Pons (tissue), 1 donor: ENCODE measurements around the gene CDK2.
"Not testable (repeated sequence)": the region's sequence is repeated elsewhere in the genome, so short reads cannot be mapped to it uniquely, and the experiment has no call there.

Source experiments
- DNase-seq: peaks from one replicate; pipeline ENCODE4 v3.0.0-alpha.2; 2016; ENCODE audit warnings: low spot score

Gene CDK2

DNA sequence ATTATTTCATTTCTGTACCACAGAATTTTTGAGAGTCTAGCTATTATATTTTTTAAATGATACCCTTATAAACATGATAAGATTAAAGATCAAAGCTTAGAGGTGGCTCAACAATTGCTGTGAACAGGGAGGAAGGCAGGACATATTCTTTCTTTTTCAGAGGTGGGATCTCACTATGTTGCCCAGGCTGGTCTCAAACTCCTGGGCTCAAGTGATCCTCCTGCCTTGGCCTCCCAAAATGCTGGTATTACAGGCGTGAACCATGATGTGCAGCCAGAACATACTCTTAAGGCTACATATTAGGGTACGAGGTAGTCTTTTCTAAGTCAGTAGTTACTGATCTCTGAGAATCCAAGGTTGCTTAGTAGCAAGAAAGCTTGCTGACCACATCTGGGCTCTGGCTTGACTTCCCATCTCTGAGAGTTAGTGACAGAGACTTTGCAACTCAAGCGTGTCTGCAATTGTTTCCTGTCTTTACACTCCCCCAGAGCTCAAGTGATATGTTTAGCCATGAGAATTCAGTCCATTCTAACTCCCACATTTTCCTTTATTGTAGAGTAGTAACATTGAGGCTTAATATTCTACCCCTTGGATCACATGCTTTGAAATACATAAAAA, 15.8 kb downstream of the CDK2 start:
- no peak for DNase-seq

DNA sequence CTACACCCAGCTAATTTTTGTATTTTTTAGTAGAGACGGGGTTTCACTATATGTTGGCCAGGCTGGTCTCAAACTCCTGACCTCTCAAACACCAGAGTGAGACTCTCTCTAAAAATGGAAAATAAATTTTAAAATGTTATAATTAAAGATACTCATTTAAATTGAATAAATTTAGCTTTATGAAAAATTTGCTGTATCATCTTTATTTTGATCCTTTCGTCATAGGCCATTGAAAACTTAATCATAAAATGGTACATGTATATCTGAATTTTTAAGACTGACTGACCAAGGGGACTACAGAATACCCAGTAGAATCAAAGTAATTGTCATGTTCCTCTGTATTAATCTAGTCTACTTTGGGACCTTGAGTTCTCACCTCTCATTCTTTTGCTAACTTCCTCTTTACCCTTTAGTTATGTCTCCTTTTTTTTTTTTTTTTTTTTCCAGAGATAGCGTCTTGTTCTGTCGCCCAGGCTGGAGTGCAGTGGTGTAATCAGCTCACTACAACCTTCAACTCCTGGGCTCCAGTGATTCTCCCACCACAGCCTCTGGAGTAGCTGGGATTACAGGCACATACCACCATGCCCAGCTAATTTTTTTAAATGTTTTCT, 16.7 kb downstream of the CDK2 start:
- no peak for DNase-seq

DNA sequence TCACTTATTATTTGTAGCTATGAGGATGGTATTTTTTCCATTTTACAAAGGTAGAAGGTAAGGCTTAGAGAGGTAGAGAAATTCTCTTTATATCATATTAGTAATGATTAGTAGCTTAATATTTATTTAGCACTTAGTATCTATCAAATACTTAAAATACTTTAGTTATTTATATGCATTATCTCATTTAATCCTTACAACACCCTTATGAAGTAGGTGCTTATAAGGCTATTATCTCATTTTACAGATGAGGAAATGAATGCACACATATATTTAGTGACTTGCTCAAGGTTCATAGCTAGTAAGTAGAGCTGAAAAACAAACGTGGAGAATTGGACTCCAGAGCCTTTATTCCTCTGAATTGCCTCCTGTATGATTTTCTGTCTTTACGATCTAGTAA, 18.2 kb downstream of the CDK2 start:
- DNase-seq = no peak

GRCh38 chr12:55985341-55985740, 18.7 kb downstream of the CDK2 start:
- no peak for DNase-seq

- not testable (repeated sequence) for DNase-seq
These were observed 19.3 kb downstream of the CDK2 start for GRCh38 chr12:55985976-55986375.

DNA sequence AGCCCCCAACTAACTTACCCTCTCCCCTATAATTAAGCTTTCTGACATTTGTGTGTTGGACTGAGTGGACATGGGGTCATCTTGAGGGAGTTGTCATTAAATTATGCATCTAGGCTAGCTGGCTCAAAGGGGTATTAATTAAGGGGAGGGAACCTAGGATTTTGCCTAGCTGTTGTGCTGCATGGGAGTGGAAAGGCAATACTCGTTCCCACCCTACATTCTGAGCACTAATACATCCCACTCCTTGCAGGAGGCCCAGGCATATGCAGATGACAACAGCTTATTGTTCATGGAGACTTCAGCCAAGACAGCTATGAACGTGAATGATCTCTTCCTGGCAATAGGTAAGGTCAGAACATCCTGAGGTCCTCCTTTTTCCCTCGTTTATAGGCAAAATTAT, 24.5 kb downstream of the CDK2 start:
- DNase-seq = no peak

GRCh38 chr12:55993230-55993853, 26.7 kb downstream of the CDK2 start:
- no peak for DNase-seq

DNA sequence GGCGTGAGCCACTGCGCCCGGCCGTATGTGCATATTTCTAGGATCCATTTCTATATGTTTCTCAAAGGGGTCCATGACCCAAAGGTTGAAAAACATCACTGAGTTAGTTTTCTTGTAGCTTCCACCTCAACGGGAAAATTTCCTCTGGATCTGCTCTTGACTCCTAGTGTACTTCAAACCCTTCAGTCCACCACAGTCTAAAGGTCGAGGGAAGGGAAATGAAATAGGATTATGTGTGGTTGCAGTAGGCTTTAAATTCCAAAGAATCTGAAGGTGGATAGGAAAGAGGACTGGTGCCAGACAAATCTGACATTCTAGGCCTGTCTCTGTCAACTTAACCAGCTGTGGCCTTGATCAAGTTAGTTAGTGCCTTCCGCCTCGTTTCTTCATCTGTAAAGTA, 28.7 kb downstream of the CDK2 start:
- no peak for DNase-seq

DNA sequence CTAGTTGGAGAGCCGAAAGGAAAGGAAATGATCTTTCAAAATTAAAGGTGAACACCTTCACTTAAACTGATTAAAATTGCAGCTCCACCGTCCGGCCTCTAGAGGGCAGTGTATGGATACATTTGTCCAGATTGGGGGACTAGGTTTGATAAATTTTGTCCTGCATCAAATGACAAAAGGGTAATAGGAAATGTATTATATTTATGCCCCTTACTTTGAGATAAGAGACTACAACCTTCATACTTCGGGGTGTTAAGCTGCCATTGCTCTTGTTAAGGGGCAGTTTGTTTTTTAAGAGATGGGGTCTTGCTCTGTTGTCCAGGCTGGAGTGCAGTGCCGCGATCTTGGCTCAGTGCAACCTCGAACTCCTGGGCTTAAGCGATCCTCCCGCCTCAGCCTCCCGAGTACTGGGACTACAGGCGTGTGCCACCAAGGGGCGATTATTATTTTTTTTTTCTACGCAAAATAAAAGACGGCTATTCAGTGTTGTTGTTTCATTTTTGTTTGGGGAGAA, 29.6 kb downstream of the CDK2 start:
- peak; percentile 83 for DNase-seq

- peak; percentile 99 for DNase-seq
These were observed 30.3 kb downstream of the CDK2 start, which contains the start of gene SUOX for GRCh38 chr12:55996715-55997534. SUOX (plus strand) TSS chr12:55997276; CDS start chr12:56002222, 4,946 bp downstream.

DNA sequence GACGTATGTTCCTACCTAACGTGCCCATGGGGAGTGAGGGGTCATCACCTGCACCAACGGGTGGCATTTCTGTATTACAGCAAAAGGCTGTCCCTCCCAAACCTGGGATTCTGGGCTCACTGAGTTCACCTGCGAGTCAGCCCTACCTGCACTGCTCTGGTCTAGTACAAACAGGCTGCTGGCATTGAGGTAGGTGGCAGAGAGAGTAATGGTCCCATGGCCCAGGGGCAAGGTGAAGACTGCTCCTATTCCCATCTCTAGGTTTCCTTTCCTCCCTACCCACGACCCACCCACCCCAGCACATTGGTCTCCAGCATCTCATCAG, 30.9 kb downstream of the CDK2 start:
- no peak for DNase-seq

DNA sequence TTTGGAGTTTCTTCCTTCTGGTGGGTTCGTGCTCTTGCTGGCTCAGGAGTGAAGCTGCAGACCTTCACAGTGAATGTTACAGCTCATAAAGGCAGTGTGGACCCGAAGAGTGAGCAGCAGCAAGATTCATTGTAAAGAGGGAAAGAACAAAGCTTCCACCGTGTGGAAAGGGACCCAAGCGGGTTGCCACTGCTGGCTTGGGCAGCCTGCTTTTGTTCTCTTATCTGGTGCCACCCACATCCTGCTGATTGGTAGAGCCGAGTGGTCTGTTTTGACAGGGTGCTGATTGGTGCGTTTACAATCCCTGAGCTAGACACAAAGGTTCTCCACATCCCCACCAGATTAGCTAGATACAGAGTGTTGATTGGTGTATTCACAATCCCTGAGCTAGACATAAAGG, 32.9 kb downstream of the CDK2 start:
- DNase-seq = not testable (repeated sequence)

DNA sequence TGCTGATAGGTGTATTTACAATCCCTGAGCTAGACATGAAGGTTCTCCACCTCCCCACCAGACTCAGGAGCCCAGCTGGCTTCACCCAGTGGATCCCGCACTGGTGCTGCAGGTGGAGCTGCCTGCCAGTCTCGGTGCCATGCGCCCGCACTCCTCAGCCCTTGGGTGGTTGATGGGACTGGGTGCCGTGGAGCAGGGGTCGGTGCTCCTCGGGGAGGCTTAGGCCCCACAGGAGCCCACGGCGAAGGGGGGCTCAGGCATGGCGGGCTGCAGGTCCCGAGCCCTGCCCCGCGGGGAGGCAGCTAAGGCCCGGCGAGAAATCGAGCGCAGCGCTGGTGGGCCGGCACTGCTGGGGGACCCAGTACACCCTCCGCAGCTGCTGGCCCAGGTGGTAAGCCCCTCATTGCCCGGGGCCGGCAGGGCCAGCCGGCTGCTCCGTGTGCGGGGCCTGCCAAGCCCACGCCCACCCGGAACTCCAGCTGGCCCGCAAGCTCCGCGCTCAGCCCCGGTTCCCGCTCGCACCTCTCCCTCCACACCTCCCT, 33.4 kb downstream of the CDK2 start:
- DNase-seq = not testable (repeated sequence)

DNA sequence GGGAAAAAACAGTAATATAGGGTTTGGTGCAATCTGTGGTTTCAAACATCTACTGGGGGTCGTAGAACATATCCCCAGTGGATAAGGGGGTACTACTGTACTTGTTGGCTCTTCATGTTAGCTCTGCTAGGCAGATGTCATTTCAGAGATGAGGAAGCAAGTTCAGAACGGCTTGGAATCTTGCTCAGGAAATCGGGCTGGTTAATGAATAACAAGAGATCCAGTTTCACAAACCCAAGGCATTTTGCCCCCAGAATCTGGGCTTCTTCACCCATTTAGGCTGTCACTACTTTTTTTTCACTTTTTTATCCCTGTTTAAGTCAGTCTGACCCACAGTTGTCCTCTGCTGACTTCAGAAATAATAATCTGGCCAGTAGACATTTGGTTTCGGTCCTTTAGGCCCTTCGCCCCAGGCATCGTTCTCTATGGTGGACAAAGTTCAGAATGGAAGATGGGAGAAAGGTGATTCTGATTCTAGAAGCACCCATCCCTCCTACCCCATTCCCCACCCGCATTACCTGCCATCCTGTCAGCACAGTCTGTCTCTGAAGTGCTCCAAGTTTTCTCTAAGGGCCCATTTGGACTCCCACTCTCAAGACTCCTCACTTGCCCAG, 35.0 kb downstream of the CDK2 start:
- no peak for DNase-seq

GRCh38 chr12:56003376-56003775, 36.7 kb downstream of the CDK2 start:
- DNase-seq = not testable (repeated sequence)

DNA sequence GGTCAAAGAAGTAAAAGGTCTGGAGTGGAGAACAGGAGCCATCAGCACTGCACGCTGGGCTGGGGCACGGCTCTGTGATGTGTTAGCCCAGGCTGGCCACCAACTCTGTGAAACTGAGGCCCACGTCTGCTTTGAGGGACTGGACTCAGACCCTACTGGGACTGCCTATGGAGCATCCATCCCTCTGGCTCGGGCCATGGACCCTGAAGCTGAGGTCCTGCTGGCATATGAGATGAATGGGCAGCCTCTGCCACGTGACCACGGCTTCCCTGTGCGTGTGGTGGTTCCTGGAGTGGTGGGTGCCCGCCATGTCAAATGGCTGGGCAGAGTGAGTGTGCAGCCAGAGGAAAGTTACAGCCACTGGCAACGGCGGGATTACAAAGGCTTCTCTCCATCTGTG, 37.6 kb downstream of the CDK2 start:
- DNase-seq = no peak

- DNase-seq = peak; percentile 32
These were observed 41.2 kb downstream of the CDK2 start for GRCh38 chr12:56007564-56008559.

- DNase-seq = no peak
These were observed 43.5 kb downstream of the CDK2 start for GRCh38 chr12:56010111-56010570.

DNA sequence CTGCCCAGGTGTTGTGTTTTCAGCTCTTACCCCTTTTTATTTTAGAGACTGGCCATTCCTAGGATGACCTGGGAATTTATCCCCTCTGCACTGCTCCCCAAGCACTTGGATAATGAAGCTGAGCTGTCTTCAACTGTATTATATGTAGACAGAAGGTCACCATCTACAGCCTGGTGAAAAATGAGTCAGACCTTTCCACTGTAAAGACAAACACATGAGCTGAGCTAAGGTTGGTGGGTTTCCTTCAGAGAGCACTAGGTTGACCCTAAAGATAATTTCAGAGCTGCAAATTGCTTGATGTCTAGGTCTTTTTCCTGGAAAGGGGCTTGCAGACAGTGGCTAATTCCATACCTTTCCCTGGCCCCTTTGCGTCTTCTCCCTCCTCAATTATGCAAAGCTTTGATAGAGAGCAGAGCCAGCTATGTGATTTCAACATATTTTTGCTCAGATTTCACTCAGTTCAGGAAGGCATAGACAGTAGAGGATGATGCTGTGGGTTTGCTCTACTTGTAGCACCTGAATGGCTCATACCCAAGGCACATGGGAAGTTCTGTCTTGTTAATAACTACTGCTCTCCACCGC, 45.0 kb downstream of the CDK2 start:
- DNase-seq = no peak

DNA sequence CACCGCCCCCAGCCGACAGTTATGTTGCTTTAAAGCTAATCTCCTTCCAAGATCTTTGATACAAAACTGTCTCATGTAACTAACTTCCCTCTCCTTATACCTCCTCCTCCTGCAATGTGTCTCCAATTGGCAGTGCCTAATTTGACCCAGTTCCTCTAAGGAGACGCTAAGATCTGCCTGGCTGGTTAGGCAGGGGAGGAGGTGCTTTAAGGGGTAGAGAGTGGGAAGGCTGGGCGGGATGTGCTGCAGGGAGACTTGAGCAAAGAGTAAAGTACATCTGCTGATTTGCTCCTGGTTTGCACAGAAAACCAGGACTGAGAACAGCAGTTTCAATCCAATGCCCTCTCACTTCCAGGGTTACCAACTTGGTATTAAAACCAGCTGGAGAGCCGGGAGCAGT, 46.9 kb downstream of the CDK2 start:
- DNase-seq = no peak
